GM23248 (cell line): ENCODE measurements around the gene RTN4RL1. TPM values are rescaled to one million over a fixed set of nuclear protein-coding genes. Genes with fewer than 3 reads are reported as not detected.

Experiments
- DNase-seq: peaks from one replicate; pipeline ENCODE4 v3.0.0-alpha.2; 2015
- H2AFZ ChIP-seq: fragments of 200-600 bp; sonication (generic); 2 replicates; pipeline ENCODE4 v1.6.1; 2016; ENCODE audit warnings: antibody characterized with exemption
- H3F3A ChIP-seq: fragments of 200-600 bp; sonication (generic); 2 replicates; pipeline ENCODE4 v1.6.1; 2016; ENCODE audit warnings: mild to moderate bottlenecking, antibody characterized with exemption, mixed run types; ENCODE audit not compliant: insufficient read depth
- H3K27ac ChIP-seq: fragments of 200-600 bp; sonication (generic); 2 replicates; pipeline ENCODE4 v1.5.1; 2016; ENCODE audit warnings: mild to moderate bottlenecking
- H3K27me3 ChIP-seq: fragments of 200-600 bp; sonication (generic); replicated peaks from 2 replicates; pipeline ENCODE4 v1.6.1; 2016; ENCODE audit warnings: mild to moderate bottlenecking; ENCODE audit not compliant: insufficient read depth
- H3K36me3 ChIP-seq: fragments of 200-600 bp; sonication (generic); 2 replicates; pipeline ENCODE4 v1.6.1; 2016; ENCODE audit warnings: low read depth, mild to moderate bottlenecking
- H3K4me1 ChIP-seq: fragments of 200-600 bp; sonication (generic); 2 replicates; pipeline ENCODE4 v1.6.1; 2016; ENCODE audit warnings: mild to moderate bottlenecking; ENCODE audit not compliant: insufficient read depth
- H3K4me2 ChIP-seq: fragments of 200-600 bp; sonication (generic); one replicate; pipeline ENCODE4 v1.6.1; 2016; ENCODE audit warnings: mild to moderate bottlenecking; ENCODE audit not compliant: unreplicated experiment
- H3K4me3 ChIP-seq: fragments of 200-600 bp; sonication (generic); 2 replicates; pipeline ENCODE4 v1.5.1; 2016; ENCODE audit warnings: mild to moderate bottlenecking
- H3K79me2 ChIP-seq: fragments of 200-600 bp; sonication (generic); 2 replicates; pipeline ENCODE4 v1.6.1; 2016; ENCODE audit warnings: mild to moderate bottlenecking; ENCODE audit not compliant: insufficient read depth
- H3K9ac ChIP-seq: fragments of 200-600 bp; sonication (generic); 2 replicates; pipeline ENCODE4 v1.6.1; 2016; ENCODE audit warnings: mild to moderate bottlenecking
- H3K9me2 ChIP-seq: fragments of 200-600 bp; sonication (generic); 2 replicates; pipeline ENCODE4 v1.6.1; 2016; ENCODE audit warnings: mixed run types, mild to moderate bottlenecking, moderate library complexity; ENCODE audit not compliant: insufficient read depth
- H3K9me3 ChIP-seq: fragments of 200-600 bp; sonication (generic); one replicate; pipeline ENCODE4 v1.6.1; 2017; ENCODE audit warnings: low read depth
- H4K20me1 ChIP-seq: fragments of 200-600 bp; sonication (generic); 2 replicates; pipeline ENCODE4 v1.6.0; 2016; ENCODE audit not compliant: insufficient read depth
- EZH2 ChIP-seq: fragments of 200-600 bp; sonication (generic); IDR thresholded peaks from 2 replicates; pipeline ENCODE4 v1.6.1; 2018; ENCODE audit warnings: antibody characterized with exemption, mild to moderate bottlenecking; ENCODE audit not compliant: insufficient read depth, poor library complexity, severe bottlenecking
- EZH2phosphoT487 ChIP-seq: fragments of 200-600 bp; sonication (generic); IDR thresholded peaks from 2 replicates; pipeline ENCODE4 v1.6.1; 2018; ENCODE audit warnings: antibody characterized with exemption, moderate library complexity, mild to moderate bottlenecking, low read depth; ENCODE audit not compliant: insufficient read depth
- WGBS, 2 experiments: methylation state at CpG; one replicate each; pipeline ENCODE4 v1.1.6; 2015 to 2017; ENCODE audit warnings: low lambda C conversion rate in 2 of 2, low coverage in 1 of 2; ENCODE audit errors: missing lambda C conversion rate in 2 of 2; 5-methylcytosine and 5-hydroxymethylcytosine counted together
- in situ Hi-C: fragments of 300-500 bp; cut with MboI; formaldehyde crosslinking; loops from 2 replicates; pipeline ENCODE4 v1.15.0; 2020
- polyA plus RNA-seq: library from polyadenylated mRNA; unstranded; fragments of >200 nt; fragmentation: Nextera tagmentation; extraction: Ambion mirVana; gene quantifications from 2 replicates; pipeline ENCODE4 v1.2.1, GENCODE V29; 2016
- total RNA-seq: library from RNA; depleted of rRNA; stranded (reverse); fragments of >200 nt; shearing (Covaris generic); gene quantifications from 2 replicates; pipeline ENCODE4 v1.2.3, GENCODE V29; 2014

RTN4RL1 gene
- total and polyA plus RNA-seq, 2 experiments from 2014 or later, result 0.22 TPM; not detected in 1

GRCh38 chr17:2060681-2061440 is 35.7 kb upstream of the RTN4RL1 start:
- no peaks in the 10 kb centered on the region for H3K9me3 ChIP-seq
- in situ Hi-C loops, result loop anchor here (10.0 kb wide), 1 partner anchor 184 kb away; no protein-coding TSS in a partner anchor
- H3K9ac ChIP-seq, result peak overlapping the region; percentile 34
- H3K4me2 ChIP-seq, result no peak overlapping the region
- no peaks in the 10 kb centered on the region for H4K20me1 ChIP-seq
- peak overlapping the region; percentile 96; the same call in 1 of the 2 replicates for H3K27ac ChIP-seq
- no peaks in the 10 kb centered on the region; the same call in 1 of the 2 replicates for H3K36me3 ChIP-seq
- H3K4me1 ChIP-seq, result peaks cover 42% of the 10 kb centered on the region
- H2AFZ ChIP-seq, result no peak overlapping the region
- DNase-seq, result no peak
- peaks cover 37% of the 10 kb centered on the region for H3F3A ChIP-seq
- H3K4me3 ChIP-seq, result no peak overlapping the region
- H3K79me2 ChIP-seq, result peaks cover 46% of the 10 kb centered on the region
- H3K27me3 ChIP-seq, result no peaks in the 10 kb centered on the region
- H3K9me2 ChIP-seq, result no peaks in the 10 kb centered on the region
- WGBS, 2 experiments, result 61 to 73% methylated on average over 19 to 21 of the region's 21 CpGs
- TF ChIP-seq EZH2phosphoT487 (no peak), EZH2 (no peak)

GRCh38 chr17:2060385-2060658 is 35.2 kb upstream of the RTN4RL1 start:
- H3K27me3 ChIP-seq, result no peaks in the 10 kb centered on the region
- H3K4me2 ChIP-seq, result no peak overlapping the region
- in situ Hi-C loops, result loop anchor here (10.0 kb wide), 1 partner anchor 184 kb away; no protein-coding TSS in a partner anchor
- no peak overlapping the region for H3K27ac ChIP-seq
- DNase-seq, result no peak
- no peak overlapping the region for H3K4me3 ChIP-seq
- 0 out of 2 replicates have a peak overlapping the region, but pooled peaks have one; percentile 20 for H3K9ac ChIP-seq
- H3K9me2 ChIP-seq, result no peaks in the 10 kb centered on the region
- no peaks in the 10 kb centered on the region; the same call in 1 of the 2 replicates for H3K36me3 ChIP-seq
- H3K79me2 ChIP-seq, result peaks cover 46% of the 10 kb centered on the region
- H3K4me1 ChIP-seq, result peaks cover 36% of the 10 kb centered on the region
- 90 to 98% methylated on average over 5 to 6 of the region's 6 CpGs for WGBS, 2 experiments
- TF ChIP-seq EZH2 (no peak), EZH2phosphoT487 (no peak)
- H3K9me3 ChIP-seq, result no peaks in the 10 kb centered on the region
- peaks cover 31% of the 10 kb centered on the region for H3F3A ChIP-seq
- no peaks in the 10 kb centered on the region for H4K20me1 ChIP-seq
- H2AFZ ChIP-seq, result no peak overlapping the region

GRCh38 chr17:2059547-2060384 is 34.6 kb upstream of the RTN4RL1 start:
- no peak overlapping the region for H3K4me3 ChIP-seq
- no peaks in the 10 kb centered on the region; the same call in 1 of the 2 replicates for H3K36me3 ChIP-seq
- no peak overlapping the region for H3K4me2 ChIP-seq

More at GRCh38 chr17:2059547-2060384, 34.6 kb upstream of the RTN4RL1 start:
- Histone ChIP-seq H3K9me2 (no peaks in the 10 kb centered on the region), H3F3A (peaks cover 31% of the 10 kb centered on the region), H4K20me1 (no peaks in the 10 kb centered on the region), H3K9ac (0 out of 2 replicates have a peak overlapping the region, but pooled peaks have one; percentile 20), H3K79me2 (peaks cover 46% of the 10 kb centered on the region), H3K27me3 (no peaks in the 10 kb centered on the region), H3K4me1 (peaks cover 32% of the 10 kb centered on the region), H3K9me3 (no peaks in the 10 kb centered on the region), H3K27ac (no peak overlapping the region), H2AFZ (no peak overlapping the region)
- 92 to 93% methylated on average over 21 of the region's 21 CpGs for WGBS, 2 experiments
- in situ Hi-C loops, result loop anchor here (10.0 kb wide), 1 partner anchor 185 kb away; no protein-coding TSS in a partner anchor
- no peak for DNase-seq
- TF ChIP-seq EZH2 (no peak), EZH2phosphoT487 (no peak)
